ENCODE results near the gene SMCO3.

The SMCO3 gene

DNA sequence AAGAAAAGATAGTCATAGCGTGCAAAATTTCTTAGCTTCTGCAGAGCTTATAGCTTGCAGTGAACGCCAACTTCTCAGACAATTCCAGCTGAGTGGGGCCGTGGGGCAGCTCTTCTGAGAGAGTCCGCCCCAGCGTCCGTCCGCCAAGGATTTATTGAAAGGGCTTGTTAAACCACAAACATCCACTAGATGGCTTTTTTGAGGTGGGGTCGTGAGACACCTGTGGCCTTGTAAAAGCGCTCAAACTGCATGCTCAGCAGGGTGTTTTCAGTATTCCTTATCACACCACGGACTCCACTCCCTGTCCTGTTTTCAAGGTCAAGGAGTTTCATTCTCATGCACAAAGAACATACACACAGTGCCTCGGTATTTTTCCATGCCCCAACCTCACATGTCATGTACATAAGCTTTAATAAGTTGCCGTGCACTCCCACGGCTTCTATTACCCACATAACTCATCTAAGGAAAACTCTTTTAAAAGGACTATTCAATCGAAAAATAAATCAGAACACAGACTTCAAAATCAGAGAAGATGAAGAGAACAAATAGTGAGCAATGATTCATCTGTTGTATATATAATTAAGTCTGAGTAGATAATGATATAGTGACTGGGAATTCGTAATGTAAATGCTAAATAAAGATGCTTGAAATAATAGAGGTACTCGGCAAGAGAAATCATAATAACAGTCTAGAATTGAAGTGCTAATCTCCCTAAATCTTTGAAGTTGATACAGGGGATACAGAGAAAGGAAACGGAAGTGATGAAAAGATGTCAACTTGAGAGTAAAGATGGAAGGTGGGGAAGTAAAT, 57.4 kb downstream of the SMCO3 start:
- H3F3A ChIP-seq (ENCODE audit: insufficient read depth): no peaks in the 10 kb centered on the region
- TF ChIP-seq, protein P1, sequence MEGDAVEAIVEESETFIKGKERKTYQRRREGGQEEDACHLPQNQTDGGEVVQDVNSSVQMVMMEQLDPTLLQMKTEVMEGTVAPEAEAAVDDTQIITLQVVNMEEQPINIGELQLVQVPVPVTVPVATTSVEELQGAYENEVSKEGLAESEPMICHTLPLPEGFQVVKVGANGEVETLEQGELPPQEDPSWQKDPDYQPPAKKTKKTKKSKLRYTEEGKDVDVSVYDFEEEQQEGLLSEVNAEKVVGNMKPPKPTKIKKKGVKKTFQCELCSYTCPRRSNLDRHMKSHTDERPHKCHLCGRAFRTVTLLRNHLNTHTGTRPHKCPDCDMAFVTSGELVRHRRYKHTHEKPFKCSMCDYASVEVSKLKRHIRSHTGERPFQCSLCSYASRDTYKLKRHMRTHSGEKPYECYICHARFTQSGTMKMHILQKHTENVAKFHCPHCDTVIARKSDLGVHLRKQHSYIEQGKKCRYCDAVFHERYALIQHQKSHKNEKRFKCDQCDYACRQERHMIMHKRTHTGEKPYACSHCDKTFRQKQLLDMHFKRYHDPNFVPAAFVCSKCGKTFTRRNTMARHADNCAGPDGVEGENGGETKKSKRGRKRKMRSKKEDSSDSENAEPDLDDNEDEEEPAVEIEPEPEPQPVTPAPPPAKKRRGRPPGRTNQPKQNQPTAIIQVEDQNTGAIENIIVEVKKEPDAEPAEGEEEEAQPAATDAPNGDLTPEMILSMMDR (IDR thresholded peaks at IDR 0.05; ENCODE audit: insufficient read depth, low read length, poor library complexity, severe bottlenecking): no peak
- TF ChIP-seq EZH2phosphoT487 (conservative IDR thresholded peaks at IDR 0.05; ENCODE audit: low read length): no peak
- no peaks in the 10 kb centered on the region for H3K36me3 ChIP-seq (ENCODE audit: low read length)
- H3K27me3 ChIP-seq (ENCODE audit: low read length): no peaks in the 10 kb centered on the region
- H3K79me2 ChIP-seq (ENCODE audit: insufficient read depth, low read length): no peaks in the 10 kb centered on the region
- no peak overlapping the region for H3K27ac ChIP-seq (ENCODE audit: low read depth, low read length)
- no peaks in the 10 kb centered on the region for H3K9me2 ChIP-seq (replicated peaks; ENCODE audit: insufficient read depth, low read length)
- no peak overlapping the region for H3K4me2 ChIP-seq (ENCODE audit: low read depth, low read length, poor library complexity, severe bottlenecking)
- H4K20me1 ChIP-seq (ENCODE audit: low read depth, low read length): no peaks in the 10 kb centered on the region
- no peak overlapping the region for H3K9ac ChIP-seq (ENCODE audit: low read length)
- no peaks in the 10 kb centered on the region for H3K9me3 ChIP-seq (ENCODE audit: insufficient read depth, low read length)
- H3K4me3 ChIP-seq (ENCODE audit: insufficient read depth, low read length, poor library complexity, severe bottlenecking): no peak overlapping the region
- H2AFZ ChIP-seq (ENCODE audit: low read depth, low read length, severe bottlenecking): no peak overlapping the region

Measured in SU-DHL-6 (cell line).